Lung (tissue), 12 donors: Measurements from ENCODE around the gene SLC15A1. TPM values are rescaled to one million over a fixed set of nuclear protein-coding genes. Genes with fewer than 3 reads are reported as not detected.

Source experiments
- ATAC-seq: fragments of 200-7000 bp; cut with Tn5 transposase; one replicate; pipeline ENCODE4 v1.9.1; 2020; ENCODE audit warnings: moderate number of reproducible peaks; ENCODE audit not compliant: insufficient read depth, low FRiP score
- DNase-seq, 3 donors: peaks; one replicate each; pipeline ENCODE4 v3.0.0-alpha.2; 2013 to 2017
- H3K27ac ChIP-seq, 2 donors: one replicate each; pipeline ENCODE4 v1.5.1; 2013; ENCODE audit warnings: mild to moderate bottlenecking in 2 of 2, moderate library complexity in 2 of 2, control low read depth in 1 of 2, inconsistent platforms in 1 of 2, low read depth in 1 of 2, low read length in 1 of 2
- H3K27me3 ChIP-seq, 3 donors: one replicate each; pipeline ENCODE4 v1.5.1; 2013; ENCODE audit warnings: low read length in 2 of 3; ENCODE audit not compliant: control insufficient read depth in 3 of 3, insufficient read depth in 3 of 3
- H3K36me3 ChIP-seq, 4 donors: one replicate each; pipeline ENCODE4 v1.5.1; 2013; ENCODE audit warnings: low read length in 4 of 4, mild to moderate bottlenecking in 1 of 4, moderate library complexity in 1 of 4; ENCODE audit not compliant: control insufficient read depth in 4 of 4, insufficient read depth in 4 of 4
- H3K4me1 ChIP-seq, 5 donors: one replicate each; pipeline ENCODE4 v1.5.1; 2013; ENCODE audit warnings: low read length in 5 of 5, mild to moderate bottlenecking in 2 of 5, moderate library complexity in 1 of 5; ENCODE audit not compliant: control insufficient read depth in 5 of 5, insufficient read depth in 5 of 5
- H3K4me3 ChIP-seq: one replicate; pipeline ENCODE4 v1.5.1; 2013; ENCODE audit warnings: mild to moderate bottlenecking, control low read depth, moderate library complexity
- H3K9ac ChIP-seq, 2 donors: one replicate each; pipeline ENCODE4 v1.5.1; 2013; ENCODE audit warnings: low read length in 2 of 2, control low read depth in 1 of 2; ENCODE audit not compliant: insufficient read depth in 1 of 2
- H3K9me3 ChIP-seq, 4 donors: one replicate each; pipeline ENCODE4 v1.5.1; 2013; ENCODE audit warnings: low read length in 3 of 4, mild to moderate bottlenecking in 1 of 4, moderate library complexity in 1 of 4; ENCODE audit not compliant: control insufficient read depth in 4 of 4, insufficient read depth in 3 of 4
- CTCF ChIP-seq: IDR thresholded peaks from 2 replicates; pipeline ENCODE4 v1.5.1; 2012; ENCODE audit warnings: mild to moderate bottlenecking; ENCODE audit errors: control extremely low read depth, extremely low read depth
- WGBS, 2 donors: extraction: QIAGEN DNeasy Blood & Tissue Kit; methylation state at CpG; one replicate each; pipeline ENCODE4 v1.1.7; 2013; 5-methylcytosine and 5-hydroxymethylcytosine counted together
- polyA plus RNA-seq, 2 donors: library from polyadenylated mRNA; stranded (reverse); fragments of 200-250 nt; gene quantifications; one replicate each; pipeline ENCODE4 v1.2.1, GENCODE V29; 2013
- total RNA-seq, 2 donors: library from RNA; depleted of rRNA in 1 of 2; stranded (reverse); fragments of >200 nt in 1 of 2; gene quantifications; one replicate each; pipeline ENCODE4 v1.2.1, GENCODE V29; 2014 to 2021
- donor health status: control.
- donor health status: control.
- donor health status: Bipolar disorder and iron deficiency.
- donor health status: healthy.
- donor health status: DM: yes; HTN: yes; CAD: no.

Gene SLC15A1
- total and polyA plus RNA-seq, 4 donors: 0.01 to 1.4 (median 0.31) TPM; not detected in 1

GRCh38 chr13:98675066-98675465 lies 77.4 kb downstream of the SLC15A1 start:
- DNase-seq: no peak
- ATAC-seq: no peak
- no peak overlapping the region for H3K4me3 ChIP-seq
- TF ChIP-seq CTCF: no peak
- H3K27ac ChIP-seq: no peak overlapping the region
- 74 to 85% methylated on average over 11 of the region's 11 CpGs for WGBS, 2 donors
- no peaks in the 10 kb centered on the region for H3K9me3 ChIP-seq
- no peaks in the 10 kb centered on the region for H3K36me3 ChIP-seq
- H3K27me3 ChIP-seq: no peaks in the 10 kb centered on the region
- peaks cover 0 to 4% (median 0%) of the 10 kb centered on the region in 5 donors for H3K4me1 ChIP-seq
- no peak overlapping the region for H3K9ac ChIP-seq

- DNase-seq: peak; percentile 66 to 88 (median 84)
- Histone ChIP-seq H3K4me3 (no peak overlapping the region), H3K27me3 (no peaks in the 10 kb centered on the region), H3K4me1 (peaks cover 0 to 4% (median 0%) of the 10 kb centered on the region in 5 donors), H3K36me3 (no peaks in the 10 kb centered on the region), H3K9ac (no peak overlapping the region), H3K27ac (no peak overlapping the region), H3K9me3 (no peaks in the 10 kb centered on the region)
- peak; percentile 88 for ATAC-seq
- 20 to 26% methylated on average over 11 of the region's 11 CpGs for WGBS, 2 donors
- TF ChIP-seq CTCF: peak; percentile 58
Measured at GRCh38 chr13:98672947-98673613, 79.4 kb downstream of the SLC15A1 start.

- no peak for TF ChIP-seq CTCF
- no peak for ATAC-seq
- no peak overlapping the region for H3K4me3 ChIP-seq
- no peak overlapping the region for H3K9ac ChIP-seq
- no peaks in the 10 kb centered on the region for H3K9me3 ChIP-seq
- H3K27ac ChIP-seq: no peak overlapping the region
- 93 to 96% methylated on average over 4 of the region's 4 CpGs for WGBS, 2 donors
- DNase-seq: no peak
- H3K4me1 ChIP-seq: peaks cover 0 to 4% (median 0%) of the 10 kb centered on the region in 5 donors
- no peaks in the 10 kb centered on the region for H3K27me3 ChIP-seq
- H3K36me3 ChIP-seq: no peaks in the 10 kb centered on the region
Measured at GRCh38 chr13:98668155-98668554, 84.3 kb downstream of the SLC15A1 start.

- ATAC-seq (no peak), DNase-seq (no peak)
- no peaks in the 10 kb centered on the region for H3K36me3 ChIP-seq
- no peaks in the 10 kb centered on the region for H3K27me3 ChIP-seq
- H3K4me3 ChIP-seq: no peak overlapping the region
- no peaks in the 10 kb centered on the region for H3K9me3 ChIP-seq
- H3K9ac ChIP-seq: no peak overlapping the region
- H3K4me1 ChIP-seq: no peaks in the 10 kb centered on the region
- H3K27ac ChIP-seq: no peak overlapping the region
- no peak for TF ChIP-seq CTCF
Measured at GRCh38 chr13:98665638-98665995, 86.9 kb downstream of the SLC15A1 start.
